HCT116 (cell line): ENCODE results near the gene EMX1.

Experiments
- CEBPB ChIP-seq: IDR thresholded peaks from 2 replicates; pipeline ENCODE4 v1.6.1; 2012; ENCODE audit warnings: low read depth
- EZH2 ChIP-seq: fragments of 200-600 bp; sonication (generic); IDR thresholded peaks from 2 replicates; pipeline ENCODE4 v1.6.1; 2017; ENCODE audit warnings: antibody characterized with exemption, mixed run types
- EZH2phosphoT487 ChIP-seq: fragments of 200-600 bp; IDR thresholded peaks from 2 replicates; pipeline ENCODE4 v1.6.1; 2018; ENCODE audit warnings: antibody characterized with exemption, borderline replicate concordance
- POLR2A ChIP-seq: IDR thresholded peaks from 2 replicates; pipeline ENCODE4 v1.7.0; 2011; ENCODE audit warnings: borderline replicate concordance; ENCODE audit not compliant: insufficient read depth, insufficient read length; ENCODE audit errors: extremely low read depth
- RAD21 ChIP-seq: IDR thresholded peaks from 2 replicates; pipeline ENCODE4 v1.6.1; 2012; ENCODE audit warnings: low read depth, mild to moderate bottlenecking
- REST ChIP-seq: IDR thresholded peaks from 2 replicates; pipeline ENCODE4 v1.6.1; 2012; ENCODE audit warnings: low read depth
- TCF7L2 ChIP-seq: IDR thresholded peaks from 2 replicates; pipeline ENCODE4 v1.7.0; 2011; ENCODE audit warnings: borderline replicate concordance, inconsistent platforms; ENCODE audit not compliant: insufficient read depth, insufficient read length; ENCODE audit errors: extremely low read depth
- YY1 ChIP-seq: IDR thresholded peaks from 2 replicates; pipeline ENCODE4 v1.6.1; 2011; ENCODE audit warnings: low read length, low read depth, moderate library complexity, mild to moderate bottlenecking; ENCODE audit not compliant: insufficient replicate concordance; ENCODE audit errors: extremely low read depth
- TF ChIP-seq, protein P1 (sequence below), 3 experiments: fragments of 200-600 bp in 1 of 3; sonication (generic) in 1 of 3; IDR thresholded peaks in 2 of 3; conservative IDR thresholded peaks in 1 of 3; 2 replicates each; pipeline ENCODE4 v1.5.1; 2012 to 2017; ENCODE audit warnings: low read depth in 2 of 3, low read length in 2 of 3, antibody characterized with exemption in 1 of 3, borderline replicate concordance in 1 of 3, control low read depth in 1 of 3, mild to moderate bottlenecking in 1 of 3, mixed read lengths in 1 of 3, mixed run types in 1 of 3, moderate library complexity in 1 of 3; ENCODE audit not compliant: insufficient read depth in 1 of 3

- TF ChIP-seq, protein P1, sequence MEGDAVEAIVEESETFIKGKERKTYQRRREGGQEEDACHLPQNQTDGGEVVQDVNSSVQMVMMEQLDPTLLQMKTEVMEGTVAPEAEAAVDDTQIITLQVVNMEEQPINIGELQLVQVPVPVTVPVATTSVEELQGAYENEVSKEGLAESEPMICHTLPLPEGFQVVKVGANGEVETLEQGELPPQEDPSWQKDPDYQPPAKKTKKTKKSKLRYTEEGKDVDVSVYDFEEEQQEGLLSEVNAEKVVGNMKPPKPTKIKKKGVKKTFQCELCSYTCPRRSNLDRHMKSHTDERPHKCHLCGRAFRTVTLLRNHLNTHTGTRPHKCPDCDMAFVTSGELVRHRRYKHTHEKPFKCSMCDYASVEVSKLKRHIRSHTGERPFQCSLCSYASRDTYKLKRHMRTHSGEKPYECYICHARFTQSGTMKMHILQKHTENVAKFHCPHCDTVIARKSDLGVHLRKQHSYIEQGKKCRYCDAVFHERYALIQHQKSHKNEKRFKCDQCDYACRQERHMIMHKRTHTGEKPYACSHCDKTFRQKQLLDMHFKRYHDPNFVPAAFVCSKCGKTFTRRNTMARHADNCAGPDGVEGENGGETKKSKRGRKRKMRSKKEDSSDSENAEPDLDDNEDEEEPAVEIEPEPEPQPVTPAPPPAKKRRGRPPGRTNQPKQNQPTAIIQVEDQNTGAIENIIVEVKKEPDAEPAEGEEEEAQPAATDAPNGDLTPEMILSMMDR (IDR thresholded peaks at IDR 0.05 in 2 of 3, conservative IDR thresholded peaks at IDR 0.05 in 1 of 3; ENCODE audit: borderline replicate concordance in 1 of 3, insufficient read depth in 1 of 3, low read depth in 2 of 3, low read length in 2 of 3), result no peak
- TF ChIP-seq CEBPB (no peak), YY1 (no peak), RAD21 (no peak), POLR2A (no peak), EZH2 (no peak), REST (no peak), EZH2phosphoT487 (no peak), TCF7L2 (no peak)
Measured at GRCh38 chr2:72974436-72974754, 57.1 kb downstream of the EMX1 start.
